HepG2 (cell line): ENCODE results near the gene NOX3. TPM values are rescaled to one million over a fixed set of nuclear protein-coding genes. Genes with fewer than 3 reads are reported as not detected.
A peak's percentile ranks its signal among the peaks of the same experiment; 100 is the strongest.

Source experiments
- FIP1L1 ChIP-seq: fragments of 200-400 bp; formaldehyde crosslinking; IDR thresholded peaks from 2 replicates; pipeline ENCODE4 v1.6.1; 2018; ENCODE audit warnings: low read depth, mild to moderate bottlenecking, low read length, moderate library complexity, borderline replicate concordance; ENCODE audit not compliant: insufficient read depth
- GTF2F1 ChIP-seq: fragments of 150-350 bp; IDR thresholded peaks from 2 replicates; pipeline ENCODE4 v1.6.1; 2014; ENCODE audit warnings: low read length
- KLF12 ChIP-seq: sonication (generic); formaldehyde crosslinking; IDR thresholded peaks from 2 replicates; pipeline ENCODE4 v1.4.0; 2020; ENCODE audit warnings: missing genetic modification reagents, borderline replicate concordance
- MXD1 ChIP-seq: sonication (generic); formaldehyde crosslinking; IDR thresholded peaks from 2 replicates; pipeline ENCODE4 v1.4.0; 2020; ENCODE audit warnings: mild to moderate bottlenecking, missing genetic modification reagents
- PAX8 ChIP-seq: sonication (generic); formaldehyde crosslinking; IDR thresholded peaks from 2 replicates; pipeline ENCODE4 v1.8.0; 2022; ENCODE audit warnings: mild to moderate bottlenecking, missing genetic modification reagents, borderline replicate concordance
- PAXIP1 ChIP-seq: sonication (generic); formaldehyde crosslinking; conservative IDR thresholded peaks from 2 replicates; pipeline ENCODE4 v1.4.0; 2020; ENCODE audit warnings: mild to moderate bottlenecking, missing genetic modification reagents, moderate library complexity
- RARA ChIP-seq: IDR thresholded peaks from 2 replicates; pipeline ENCODE4 v1.6.1; 2016; ENCODE audit warnings: missing genetic modification reagents, missing compliant biosample characterization
- RBAK ChIP-seq: sonication (generic); formaldehyde crosslinking; IDR thresholded peaks from 2 replicates; pipeline ENCODE4 v1.5.1; 2020; ENCODE audit warnings: mild to moderate bottlenecking, missing genetic modification reagents
- ZFP91 ChIP-seq: sonication (generic); formaldehyde crosslinking; IDR thresholded peaks from 2 replicates; pipeline ENCODE4 v1.9.0; 2022; ENCODE audit warnings: missing genetic modification reagents, mild to moderate bottlenecking, borderline replicate concordance
- ZKSCAN8 ChIP-seq: IDR thresholded peaks from 2 replicates; pipeline ENCODE4 v1.6.1; 2016; ENCODE audit warnings: borderline replicate concordance, missing genetic modification reagents, missing compliant biosample characterization
- ZNF143 ChIP-seq: sonication (generic); formaldehyde crosslinking; IDR thresholded peaks from 2 replicates; pipeline ENCODE4 v1.4.0; 2020; ENCODE audit warnings: missing genetic modification reagents
- ZNF205 ChIP-seq: IDR thresholded peaks from 2 replicates; pipeline ENCODE4 v1.6.1; 2018; ENCODE audit warnings: missing biosample characterization, missing genetic modification reagents
- ZNF260 ChIP-seq: sonication (generic); formaldehyde crosslinking; IDR thresholded peaks from 2 replicates; pipeline ENCODE4 v1.4.0; 2020; ENCODE audit warnings: missing genetic modification reagents, low read depth, mild to moderate bottlenecking, borderline replicate concordance
- ZNF646 ChIP-seq: sonication (generic); formaldehyde crosslinking; IDR thresholded peaks from 2 replicates; pipeline ENCODE4 v1.9.0; 2021; ENCODE audit warnings: mild to moderate bottlenecking, missing genetic modification reagents
- ZNF773 ChIP-seq: sonication (generic); formaldehyde crosslinking; IDR thresholded peaks from 2 replicates; pipeline ENCODE4 v1.4.0; 2020; ENCODE audit warnings: missing genetic modification reagents, borderline replicate concordance
- polyA plus RNA-seq, 8 experiments: library from polyadenylated mRNA; depleted of rRNA in 3 of 8; stranded (reverse) in 7 of 8; unstranded in 1 of 8; fragments of >200 nt; fragmentation: Illumina TruSeq in 4 of 8; extraction: Trizol in 4 of 8; gene quantifications; 2 replicates each; pipeline versions ENCODE4 v1.2.1 to v1.2.3, GENCODE V29; 2011 to 2016; ENCODE audit warnings: low read depth in 4 of 8, missing spikeins in 1 of 8, mixed read lengths in 1 of 8; ENCODE audit not compliant: insufficient read depth in 1 of 8
- total RNA-seq, 5 experiments: library from RNA; depleted of rRNA; stranded (reverse); fragments of >200 nt; fragmentation: Illumina TruSeq; extraction: Trizol; gene quantifications; 2 replicates each; pipeline ENCODE4 v1.2.3, GENCODE V29; 2016; ENCODE audit warnings: low read depth in 1 of 5

The NOX3 gene
- total and polyA plus RNA-seq, 2 of the 13 experiments (the other 11 are each of a cell fraction or from before 2014, with no cell fraction given) = 0.09 to 0.18 TPM

- TF ChIP-seq KLF12 (CRISPR knock-in tag) (no peak), PAXIP1 (CRISPR knock-in tag) (peak; percentile 91), ZNF143 (no peak), ZKSCAN8 (peak; percentile 99), MXD1 (CRISPR knock-in tag) (no peak), FIP1L1 (no peak), RBAK (CRISPR knock-in tag) (no peak), PAX8 (no peak), ZNF646 (CRISPR knock-in tag) (no peak), ZNF260 (CRISPR knock-in tag) (no peak), GTF2F1 (no peak), RARA (CRISPR knock-in tag) (peak; percentile 83), ZNF773 (CRISPR knock-in tag) (no peak), ZFP91 (CRISPR knock-in tag) (no peak), ZNF205 (CRISPR knock-in tag) (0 out of 2 replicates have a peak, but pooled peaks have one; percentile 37)
Observed at GRCh38 chr6:155444120-155444917, 11.3 kb downstream of the NOX3 start (continued).
